Left kidney (tissue), 8 donors: ENCODE results near the gene UFSP1. TPM values are rescaled to one million over a fixed set of nuclear protein-coding genes. Genes with fewer than 3 reads are reported as not detected.
"Not testable (repeated sequence)": the region's sequence is repeated elsewhere in the genome, so short reads cannot be mapped to it uniquely, and the experiment has no call there.

Experiments used
- DNase-seq: peaks from one replicate; pipeline ENCODE4 v3.0.0-alpha.2; 2013
- long read RNA-seq, 8 donors: transcript quantifications; one replicate each; lab custom pipeline, GENCODE V29; 2026
- polyA plus RNA-seq: library from polyadenylated mRNA; unstranded; fragments of 120-200 nt; gene quantifications from one replicate; pipeline ENCODE4 v1.2.1, GENCODE V29; 2013; ENCODE audit not compliant: insufficient read length

The UFSP1 gene
- 1.8 TPM for polyA plus RNA-seq
- long read RNA-seq, donor 1, partial matches to known transcripts, result 0 of 4 reads
- long read RNA-seq, donor 1, other reads (novel, unspliced or antisense), result 0 of 4 reads
- long read RNA-seq, donor 2, result 0 reads
- long read RNA-seq, donor 3, partial matches to known transcripts, result 0 of 2 reads
- long read RNA-seq, donor 3, other reads (novel, unspliced or antisense), result 0 of 2 reads
- long read RNA-seq, donor 4, partial matches to known transcripts, result 0 of 1 reads
- long read RNA-seq, donor 4, other reads (novel, unspliced or antisense), result 0 of 1 reads
- long read RNA-seq, donor 5, transcript UFSP1-201 (1 exons, 996 nt), result major isoform, 5 of 5 reads
- long read RNA-seq, donor 5, partial matches to known transcripts, result 0 of 5 reads
- long read RNA-seq, donor 5, other reads (novel, unspliced or antisense), result 0 of 5 reads
- long read RNA-seq, donor 6, partial matches to known transcripts, result 0 of 3 reads
- long read RNA-seq, donor 6, other reads (novel, unspliced or antisense), result 0 of 3 reads
- long read RNA-seq, donor 7, partial matches to known transcripts, result 0 of 4 reads
- long read RNA-seq, donor 7, other reads (novel, unspliced or antisense), result 0 of 4 reads
- long read RNA-seq, donor 8, partial matches to known transcripts, result 0 of 4 reads
- long read RNA-seq, donor 8, other reads (novel, unspliced or antisense), result 0 of 4 reads

DNA sequence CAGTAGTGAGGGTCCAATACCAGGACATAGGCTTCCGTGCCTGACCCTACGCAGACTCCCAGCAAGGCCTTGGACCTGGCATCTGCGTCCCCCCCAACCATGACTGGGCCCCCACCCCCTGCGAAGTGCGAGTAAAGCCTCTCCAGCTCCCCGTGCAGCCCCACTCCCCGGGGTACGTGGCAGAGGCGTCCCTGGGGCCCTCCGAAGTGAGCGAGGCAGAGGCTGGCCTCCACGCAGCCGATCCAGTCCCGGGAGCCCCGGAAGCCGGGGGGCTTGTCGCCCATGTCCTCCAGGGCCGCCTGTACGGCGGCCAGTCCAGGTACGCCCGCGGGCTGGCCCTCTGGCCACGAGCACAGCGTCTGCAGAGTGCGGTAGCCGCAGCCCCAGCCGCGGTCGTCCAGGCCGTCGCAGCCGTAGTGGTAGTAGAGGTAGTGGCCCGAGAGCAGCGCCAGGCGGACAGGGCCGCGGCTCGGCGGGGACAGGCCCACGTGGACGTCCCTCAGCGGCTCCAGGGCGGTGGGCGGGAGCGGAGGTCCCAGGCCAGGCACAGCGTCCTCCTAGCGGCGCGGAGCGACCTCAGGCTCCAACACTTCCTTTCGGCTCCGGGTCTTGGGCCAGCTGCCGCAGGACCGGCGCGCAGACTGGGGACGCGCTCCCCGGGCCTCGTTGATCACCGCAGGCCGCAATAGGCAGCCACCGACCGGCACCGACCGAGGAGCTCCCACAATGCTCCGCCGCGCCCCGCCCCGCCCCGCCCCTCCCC is at the start of gene UFSP1:
UFSP1 (minus strand) TSS at position 728 of the 763 bp plus-strand sequence; CDS start at position 284, 444 bp downstream.
- DNase-seq, result no peak

- not testable (repeated sequence) for DNase-seq
Measured at GRCh38 chr7:100936167-100936566, 46.7 kb upstream of the UFSP1 start.

- not testable (repeated sequence) for DNase-seq
Measured at GRCh38 chr7:100935381-100935780, 45.9 kb upstream of the UFSP1 start.

DNA sequence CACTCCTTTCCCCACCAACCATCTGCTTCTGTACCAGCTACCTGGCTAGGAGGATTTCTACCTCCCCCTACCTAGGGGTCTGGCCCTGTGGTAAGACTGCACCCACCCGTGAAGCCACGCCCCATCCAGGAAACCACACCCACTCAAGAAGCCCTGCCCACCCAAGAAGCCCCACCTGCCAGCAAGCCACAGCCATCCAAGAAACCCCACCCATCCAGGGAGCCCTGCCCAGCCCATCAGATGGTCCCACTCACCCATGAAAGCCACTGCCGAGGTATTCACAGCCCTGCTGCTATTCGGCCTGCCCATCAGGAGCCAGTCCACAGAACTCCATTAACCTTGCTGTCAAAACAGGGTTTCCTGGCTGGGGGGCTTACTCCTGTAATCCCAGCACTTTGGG is 44.2 kb upstream of the UFSP1 start:
- DNase-seq, result no peak

- DNase-seq, result no peak
Measured at GRCh38 chr7:100929808-100930174, 40.3 kb upstream of the UFSP1 start.

- not testable (repeated sequence) for DNase-seq
Measured at GRCh38 chr7:100923616-100924015, 34.1 kb upstream of the UFSP1 start.

DNA sequence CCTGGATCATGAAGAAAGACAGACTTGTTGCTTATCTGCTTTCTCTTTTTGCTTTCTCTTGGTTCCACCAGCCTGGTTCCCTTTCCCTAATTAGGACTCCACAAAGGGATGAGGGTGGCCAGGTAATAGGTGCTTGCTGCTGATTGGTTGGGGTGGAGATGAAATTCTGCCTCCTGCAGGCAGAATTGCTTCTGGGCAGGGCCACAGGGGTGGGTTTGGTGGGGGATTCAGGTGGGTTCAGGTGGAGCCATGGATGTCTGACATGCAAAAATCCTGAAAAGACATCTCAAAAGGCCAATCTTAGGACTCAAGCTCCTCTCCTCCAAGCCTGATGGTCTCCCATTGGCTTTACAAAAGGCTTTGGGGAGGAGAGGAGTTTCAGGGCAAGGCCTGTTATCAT is 31.5 kb upstream of the UFSP1 start:
- DNase-seq, result no peak

DNA sequence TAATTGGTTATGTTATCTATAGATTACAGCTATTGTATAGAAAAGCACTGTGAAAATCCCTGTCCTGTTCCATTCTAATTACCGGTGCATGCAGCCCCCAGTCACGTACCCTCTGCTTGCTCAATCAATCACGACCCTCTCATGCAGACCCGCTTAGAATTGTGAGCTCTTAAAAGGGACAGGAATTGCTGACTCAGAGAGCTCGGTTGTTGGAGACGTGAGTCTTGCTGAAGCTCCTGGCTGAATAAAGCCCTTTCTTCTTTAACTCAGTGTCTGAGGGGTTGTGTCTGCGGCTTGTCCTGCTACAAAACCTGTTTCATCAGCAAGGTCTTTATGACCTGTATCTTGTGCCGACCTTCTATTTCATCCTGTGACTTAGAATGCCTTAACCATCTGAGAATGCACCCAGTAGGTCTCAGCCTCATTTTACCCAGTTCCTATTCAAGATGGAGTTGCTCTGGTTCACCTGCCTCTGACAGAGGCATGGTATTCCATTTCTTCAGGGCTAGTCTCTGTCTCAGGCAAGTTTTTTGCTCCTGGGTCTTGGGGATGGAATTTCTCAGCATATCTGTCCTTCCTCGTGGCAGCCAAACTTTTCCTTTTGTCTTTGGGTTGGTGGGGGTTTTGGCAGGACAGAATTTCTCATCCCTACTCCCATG is 30.4 kb upstream of the UFSP1 start:
- DNase-seq, result not testable (repeated sequence)

DNA sequence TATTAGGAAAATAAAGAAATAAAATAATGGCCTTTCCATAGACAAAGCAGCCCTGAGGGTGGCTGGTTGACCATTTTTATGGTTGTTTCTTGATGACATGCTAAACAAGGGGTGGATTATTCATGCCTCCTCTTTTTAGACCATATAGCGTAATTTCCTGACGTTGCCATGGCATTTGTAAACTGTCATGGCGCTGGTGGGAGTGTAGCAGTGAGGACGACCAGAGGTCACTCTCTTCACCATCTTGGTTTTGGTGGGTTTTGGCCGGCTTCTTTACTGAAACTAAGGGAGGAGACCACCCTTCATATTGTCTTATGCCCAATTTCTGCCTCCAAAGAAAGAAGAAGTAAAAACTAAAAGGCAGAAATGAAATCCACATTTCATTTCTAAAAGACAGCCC is 29.8 kb upstream of the UFSP1 start:
- DNase-seq, result not testable (repeated sequence)

DNA sequence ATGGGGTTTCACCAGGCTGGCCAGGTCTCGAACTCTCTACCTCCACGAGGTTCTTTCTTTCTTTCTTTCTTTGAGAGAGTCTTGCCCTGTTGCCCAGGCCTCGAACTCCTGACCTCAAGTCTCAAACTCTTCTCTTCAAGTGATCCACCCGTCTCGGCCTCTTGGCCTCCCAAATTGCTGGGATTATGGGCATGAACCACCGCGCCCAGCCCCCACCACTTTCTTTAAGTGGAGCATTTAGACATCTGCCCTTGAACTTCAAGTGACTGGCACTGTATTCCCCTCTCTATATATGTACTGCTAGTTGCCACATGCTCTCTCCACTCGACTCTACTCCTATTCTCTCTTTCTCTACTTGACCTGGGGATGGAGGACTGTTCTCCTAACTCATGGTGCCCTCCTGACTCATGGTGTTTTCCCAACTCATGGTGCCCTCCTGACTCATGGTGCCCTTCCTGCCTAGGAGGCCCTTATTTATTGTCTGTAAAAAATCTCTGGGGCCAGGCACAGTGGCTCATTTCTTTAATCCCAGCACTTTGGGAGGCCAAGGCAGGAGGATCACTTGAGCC is 25.4 kb upstream of the UFSP1 start:
- no peak for DNase-seq

- DNase-seq, result no peak
Measured at GRCh38 chr7:100914208-100914878, 24.8 kb upstream of the UFSP1 start.

- DNase-seq, result no peak
Measured at GRCh38 chr7:100911484-100911883, 22.0 kb upstream of the UFSP1 start.

DNA sequence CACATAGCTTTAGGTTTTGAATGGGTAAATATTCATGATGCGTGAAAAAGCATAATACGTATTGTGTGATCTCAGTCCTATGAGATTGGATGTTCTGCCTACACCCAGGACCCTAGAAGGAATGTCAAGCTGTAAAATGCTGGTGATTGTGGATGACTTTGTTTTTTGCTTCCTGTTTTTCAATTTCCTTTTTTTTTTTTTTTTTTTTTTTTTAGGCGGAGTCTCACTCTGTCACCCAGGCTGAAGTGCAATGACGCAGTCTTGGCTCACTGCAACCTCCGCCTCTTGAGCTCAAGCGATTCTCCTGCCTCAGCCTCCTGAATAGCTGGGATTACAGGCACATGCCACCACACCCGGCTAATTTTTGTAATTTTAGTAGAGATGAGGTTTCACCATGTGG is 20.9 kb upstream of the UFSP1 start:
- DNase-seq, result not testable (repeated sequence)

GRCh38 chr7:100908512-100908911 is 19.0 kb upstream of the UFSP1 start:
- no peak for DNase-seq

GRCh38 chr7:100902638-100903037 is 13.1 kb upstream of the UFSP1 start:
- DNase-seq, result no peak

DNA sequence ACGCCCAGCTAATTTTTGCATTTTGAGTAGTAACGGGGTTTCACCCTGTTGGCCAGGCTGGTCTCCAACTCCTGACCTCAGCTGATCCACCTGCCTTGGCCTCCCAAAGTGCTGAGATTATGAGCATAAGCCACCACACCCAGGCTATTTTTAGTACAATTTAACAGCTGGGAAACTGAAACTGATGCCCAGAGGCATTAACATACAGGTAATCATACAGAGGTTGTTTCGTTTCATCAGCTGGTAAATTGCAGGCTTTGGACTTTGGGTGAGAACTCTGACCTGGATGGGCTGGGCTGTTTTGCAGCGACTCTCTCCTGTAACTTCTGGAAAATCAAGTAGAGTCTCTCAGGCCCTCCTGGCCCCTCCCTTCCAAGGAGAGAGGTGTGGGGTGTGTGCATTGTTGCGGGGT is 12.4 kb upstream of the UFSP1 start:
- DNase-seq, result no peak

GRCh38 chr7:100900978-100901377 is 11.5 kb upstream of the UFSP1 start:
- no peak for DNase-seq

GRCh38 chr7:100899432-100899831 is 9.9 kb upstream of the UFSP1 start:
- DNase-seq, result no peak

- no peak for DNase-seq
Measured at GRCh38 chr7:100897772-100898454, 8.4 kb upstream of the UFSP1 start.

DNA sequence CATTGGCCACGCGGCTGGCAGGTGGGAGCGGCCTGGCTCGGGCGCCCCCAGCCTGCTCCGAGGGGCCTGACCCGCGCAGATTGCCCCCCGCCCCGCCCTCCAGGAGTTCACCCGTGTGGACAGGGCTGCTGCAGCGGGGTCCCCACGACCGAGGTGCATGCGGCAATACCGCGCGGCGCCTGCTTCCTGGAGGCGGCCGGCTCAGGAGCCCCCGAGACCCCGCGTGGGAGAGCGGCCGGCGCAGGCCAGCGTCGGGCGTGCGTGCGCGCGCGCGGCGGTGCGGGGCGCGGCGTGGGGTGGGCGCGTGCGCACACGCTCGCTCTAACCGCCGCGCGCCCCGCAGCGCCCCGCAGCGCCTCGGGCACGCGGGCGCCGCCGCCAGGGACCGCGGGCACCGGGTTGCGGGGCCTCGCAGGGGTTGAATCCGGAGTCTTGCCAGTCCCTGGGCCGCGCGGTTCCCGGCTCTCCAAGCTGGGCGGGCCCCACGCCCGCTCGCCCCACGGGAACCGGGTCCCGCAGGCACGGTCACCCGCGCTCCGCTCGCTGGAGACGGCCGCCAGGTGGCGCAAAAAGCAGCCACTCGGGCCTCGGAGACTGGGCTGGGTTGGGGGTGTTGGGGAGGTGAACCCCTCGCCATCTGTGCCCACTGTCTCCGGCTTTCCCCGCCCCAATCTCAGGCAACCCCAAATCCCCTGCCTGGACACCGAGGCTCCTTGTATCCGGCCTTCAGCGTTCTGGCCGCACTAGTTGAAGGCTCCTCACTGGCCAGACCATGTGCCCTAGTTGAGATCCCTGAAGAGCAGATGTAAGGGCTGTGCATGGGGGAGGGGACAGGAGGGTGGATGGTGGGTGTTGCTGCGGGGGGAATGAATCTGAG is 7.5 kb upstream of the UFSP1 start:
- peak; percentile 30 for DNase-seq
